Type B pancreatic cell (in vitro differentiated cells): Measurements from ENCODE around the gene PCLAF. TPM values are rescaled to one million over a fixed set of nuclear protein-coding genes. Genes with fewer than 3 reads are reported as not detected.

ENCODE experiments used
- DNase-seq: peaks from one replicate; pipeline ENCODE4 v3.0.0; 2021; ENCODE audit warnings: mixed read lengths; ENCODE audit not compliant: unreplicated experiment; ENCODE audit errors: extremely low spot score
- H3K27ac Mint-ChIP-seq: 2 replicates; pipeline ENCODE4 v1.8.0; 2021; ENCODE audit warnings: mild to moderate bottlenecking, mixed read lengths
- H3K27me3 Mint-ChIP-seq: 2 replicates; pipeline ENCODE4 v1.8.0; 2021; ENCODE audit warnings: mixed read lengths
- H3K36me3 Mint-ChIP-seq: 2 replicates; pipeline ENCODE4 v1.8.0; 2021; ENCODE audit warnings: mixed read lengths
- H3K4me1 Mint-ChIP-seq: one replicate; pipeline ENCODE4 v1.8.0; 2021; ENCODE audit warnings: mixed read lengths; ENCODE audit not compliant: unreplicated experiment
- H3K4me3 Mint-ChIP-seq: 2 replicates; pipeline ENCODE4 v1.8.0; 2021; ENCODE audit warnings: mild to moderate bottlenecking, mixed read lengths
- H3K9me3 Mint-ChIP-seq: 2 replicates; pipeline ENCODE4 v1.8.0; 2021; ENCODE audit warnings: mixed read lengths
- total RNA-seq: library from RNA; stranded (reverse); gene quantifications from 2 replicates; pipeline ENCODE4 v1.2.1, GENCODE V29; 2021; ENCODE audit warnings: low replicate concordance
- TF ChIP-seq, protein P1 (sequence below): fragments of 200-600 bp; sonication (generic); conservative IDR thresholded peaks from 2 replicates; pipeline ENCODE4 v1.5.0; 2021; ENCODE audit warnings: antibody characterized with exemption, mild to moderate bottlenecking

Gene PCLAF
- total RNA-seq, 1 donor from 2014 or later: 45.9 TPM

DNA sequence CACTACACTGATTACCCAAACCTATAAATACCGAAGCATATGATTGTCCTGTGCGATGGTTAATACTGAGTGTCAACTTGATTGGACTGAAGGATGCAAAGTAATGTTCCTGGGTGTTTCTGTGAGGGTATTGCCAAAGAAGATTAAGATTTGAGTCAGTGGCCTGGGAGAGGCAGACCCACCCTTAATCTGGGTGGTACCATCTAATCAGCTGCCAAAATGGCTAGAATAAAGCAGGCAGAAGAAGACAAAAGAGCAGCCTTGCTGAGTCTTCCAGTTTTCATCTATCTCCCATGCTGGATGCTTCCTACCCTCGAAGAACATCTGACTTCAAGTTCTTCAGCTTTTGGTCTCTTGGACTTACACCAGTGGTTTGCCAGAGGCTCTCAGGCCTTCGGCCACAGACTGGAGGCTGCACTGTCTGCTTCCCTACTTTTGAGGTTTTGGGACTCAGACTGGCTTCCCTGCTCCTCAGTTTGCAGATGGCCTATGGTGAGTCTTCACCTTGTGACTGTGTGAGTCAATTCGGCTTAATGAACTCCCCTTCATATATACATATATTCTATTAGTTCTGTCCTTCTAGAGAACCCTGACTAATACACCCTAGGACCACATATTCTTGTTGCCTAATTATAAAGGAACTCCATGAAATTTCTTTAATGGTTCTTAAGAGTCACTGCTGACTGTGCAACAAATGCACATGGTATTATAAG lies 56.9 kb downstream of the PCLAF start:
- no peaks in the 10 kb centered on the region for H3K9me3 Mint-ChIP-seq

GRCh38 chr15:64315216-64315615 lies 66.0 kb downstream of the PCLAF start:
- DNase-seq: no peak
- Mint-ChIP-seq H3K4me3 (peak overlapping the region; percentile 14), H3K27ac (peak overlapping the region; percentile 71), H3K9me3 (peaks cover 6% of the 10 kb centered on the region), H3K36me3 (no peaks in the 10 kb centered on the region), H3K27me3 (no peaks in the 10 kb centered on the region), H3K4me1 (peaks cover 10% of the 10 kb centered on the region)
- TF ChIP-seq, protein P1, sequence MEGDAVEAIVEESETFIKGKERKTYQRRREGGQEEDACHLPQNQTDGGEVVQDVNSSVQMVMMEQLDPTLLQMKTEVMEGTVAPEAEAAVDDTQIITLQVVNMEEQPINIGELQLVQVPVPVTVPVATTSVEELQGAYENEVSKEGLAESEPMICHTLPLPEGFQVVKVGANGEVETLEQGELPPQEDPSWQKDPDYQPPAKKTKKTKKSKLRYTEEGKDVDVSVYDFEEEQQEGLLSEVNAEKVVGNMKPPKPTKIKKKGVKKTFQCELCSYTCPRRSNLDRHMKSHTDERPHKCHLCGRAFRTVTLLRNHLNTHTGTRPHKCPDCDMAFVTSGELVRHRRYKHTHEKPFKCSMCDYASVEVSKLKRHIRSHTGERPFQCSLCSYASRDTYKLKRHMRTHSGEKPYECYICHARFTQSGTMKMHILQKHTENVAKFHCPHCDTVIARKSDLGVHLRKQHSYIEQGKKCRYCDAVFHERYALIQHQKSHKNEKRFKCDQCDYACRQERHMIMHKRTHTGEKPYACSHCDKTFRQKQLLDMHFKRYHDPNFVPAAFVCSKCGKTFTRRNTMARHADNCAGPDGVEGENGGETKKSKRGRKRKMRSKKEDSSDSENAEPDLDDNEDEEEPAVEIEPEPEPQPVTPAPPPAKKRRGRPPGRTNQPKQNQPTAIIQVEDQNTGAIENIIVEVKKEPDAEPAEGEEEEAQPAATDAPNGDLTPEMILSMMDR: no peak

More for the DNA sequence above, 56.9 kb downstream of the PCLAF start:
- TF ChIP-seq, protein P1: no peak
- H3K27ac Mint-ChIP-seq: no peak overlapping the region
- H3K4me1 Mint-ChIP-seq: no peaks in the 10 kb centered on the region
- DNase-seq: no peak
- no peak overlapping the region for H3K4me3 Mint-ChIP-seq
- no peaks in the 10 kb centered on the region for H3K36me3 Mint-ChIP-seq
- no peaks in the 10 kb centered on the region for H3K27me3 Mint-ChIP-seq

DNA sequence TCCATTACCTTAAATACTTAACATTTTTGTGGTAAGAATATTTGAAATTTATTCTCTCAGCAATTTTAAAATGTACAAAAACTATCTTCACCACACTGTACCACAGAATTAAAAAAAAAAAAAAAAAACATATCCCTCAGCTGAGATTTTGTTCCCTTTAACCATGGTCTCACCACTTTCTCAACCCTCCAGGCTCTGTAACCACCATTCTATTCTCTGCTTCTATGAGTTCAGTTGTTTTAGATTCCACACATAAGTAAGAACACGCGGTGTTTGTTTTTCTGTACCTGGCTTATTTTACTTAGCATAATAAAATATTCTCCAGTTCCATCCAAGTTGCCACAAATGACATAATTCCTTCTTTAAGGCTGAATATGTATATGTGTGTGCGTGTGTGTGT lies 66.8 kb downstream of the PCLAF start:
- Mint-ChIP-seq H3K4me3 (no peak overlapping the region), H3K27me3 (no peaks in the 10 kb centered on the region), H3K36me3 (no peaks in the 10 kb centered on the region), H3K9me3 (peaks cover 6% of the 10 kb centered on the region), H3K27ac (peak overlapping the region; percentile 0), H3K4me1 (peaks cover 10% of the 10 kb centered on the region)
- TF ChIP-seq, protein P1: no peak
- DNase-seq: no peak

Other genes with a start within 250 kb of the PCLAF start
- gene SNX22, start 229.7 kb downstream of the PCLAF start, total RNA-seq: 1.3 and 2.7 TPM in 2 replicates
- gene PPIB, start 218.4 kb downstream of the PCLAF start, total RNA-seq: 551 and 606 TPM in 2 replicates
- 19.9 and 31.8 TPM in 2 replicates for gene CSNK1G1, start 25.3 kb downstream of the PCLAF start, total RNA-seq
- 21.1 and 22.4 TPM in 2 replicates for gene TRIP4, start 6.4 kb upstream of the PCLAF start, total RNA-seq
- 51.5 and 53.1 TPM in 2 replicates for gene ZNF609, start 79.1 kb upstream of the PCLAF start, total RNA-seq